ENCODE results near the gene RRAGB.

Gene RRAGB

DNA sequence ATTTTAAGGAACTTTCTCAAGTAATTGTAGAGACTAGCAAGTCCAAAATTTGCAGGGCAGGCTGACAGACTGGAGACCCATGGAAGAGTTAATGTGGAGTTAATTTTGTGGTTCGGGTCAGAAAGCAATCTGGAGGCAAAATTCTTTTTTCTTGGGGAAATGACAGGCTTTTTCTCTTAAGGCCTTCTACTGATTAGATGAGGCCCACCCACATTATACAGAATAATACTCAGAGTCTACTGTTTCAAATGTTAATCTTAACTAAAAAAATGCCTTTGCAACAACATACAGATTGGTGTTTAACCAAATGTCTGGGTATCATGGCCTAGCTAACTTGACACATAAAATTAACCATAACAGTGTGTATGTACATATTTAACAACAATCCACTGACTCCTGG lies 32.7 kb downstream of the RRAGB start:
- TF ChIP-seq GABPA (IDR thresholded peaks at IDR 0.05; ENCODE audit: low read depth), result no peak
- TF ChIP-seq SPI1 (IDR thresholded peaks at IDR 0.05; ENCODE audit: borderline replicate concordance, low read depth), result no peak
- TF ChIP-seq, protein P1, sequence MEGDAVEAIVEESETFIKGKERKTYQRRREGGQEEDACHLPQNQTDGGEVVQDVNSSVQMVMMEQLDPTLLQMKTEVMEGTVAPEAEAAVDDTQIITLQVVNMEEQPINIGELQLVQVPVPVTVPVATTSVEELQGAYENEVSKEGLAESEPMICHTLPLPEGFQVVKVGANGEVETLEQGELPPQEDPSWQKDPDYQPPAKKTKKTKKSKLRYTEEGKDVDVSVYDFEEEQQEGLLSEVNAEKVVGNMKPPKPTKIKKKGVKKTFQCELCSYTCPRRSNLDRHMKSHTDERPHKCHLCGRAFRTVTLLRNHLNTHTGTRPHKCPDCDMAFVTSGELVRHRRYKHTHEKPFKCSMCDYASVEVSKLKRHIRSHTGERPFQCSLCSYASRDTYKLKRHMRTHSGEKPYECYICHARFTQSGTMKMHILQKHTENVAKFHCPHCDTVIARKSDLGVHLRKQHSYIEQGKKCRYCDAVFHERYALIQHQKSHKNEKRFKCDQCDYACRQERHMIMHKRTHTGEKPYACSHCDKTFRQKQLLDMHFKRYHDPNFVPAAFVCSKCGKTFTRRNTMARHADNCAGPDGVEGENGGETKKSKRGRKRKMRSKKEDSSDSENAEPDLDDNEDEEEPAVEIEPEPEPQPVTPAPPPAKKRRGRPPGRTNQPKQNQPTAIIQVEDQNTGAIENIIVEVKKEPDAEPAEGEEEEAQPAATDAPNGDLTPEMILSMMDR (IDR thresholded peaks at IDR 0.05; ENCODE audit: insufficient read depth, low read length), result no peak
- TF ChIP-seq, protein P2, sequence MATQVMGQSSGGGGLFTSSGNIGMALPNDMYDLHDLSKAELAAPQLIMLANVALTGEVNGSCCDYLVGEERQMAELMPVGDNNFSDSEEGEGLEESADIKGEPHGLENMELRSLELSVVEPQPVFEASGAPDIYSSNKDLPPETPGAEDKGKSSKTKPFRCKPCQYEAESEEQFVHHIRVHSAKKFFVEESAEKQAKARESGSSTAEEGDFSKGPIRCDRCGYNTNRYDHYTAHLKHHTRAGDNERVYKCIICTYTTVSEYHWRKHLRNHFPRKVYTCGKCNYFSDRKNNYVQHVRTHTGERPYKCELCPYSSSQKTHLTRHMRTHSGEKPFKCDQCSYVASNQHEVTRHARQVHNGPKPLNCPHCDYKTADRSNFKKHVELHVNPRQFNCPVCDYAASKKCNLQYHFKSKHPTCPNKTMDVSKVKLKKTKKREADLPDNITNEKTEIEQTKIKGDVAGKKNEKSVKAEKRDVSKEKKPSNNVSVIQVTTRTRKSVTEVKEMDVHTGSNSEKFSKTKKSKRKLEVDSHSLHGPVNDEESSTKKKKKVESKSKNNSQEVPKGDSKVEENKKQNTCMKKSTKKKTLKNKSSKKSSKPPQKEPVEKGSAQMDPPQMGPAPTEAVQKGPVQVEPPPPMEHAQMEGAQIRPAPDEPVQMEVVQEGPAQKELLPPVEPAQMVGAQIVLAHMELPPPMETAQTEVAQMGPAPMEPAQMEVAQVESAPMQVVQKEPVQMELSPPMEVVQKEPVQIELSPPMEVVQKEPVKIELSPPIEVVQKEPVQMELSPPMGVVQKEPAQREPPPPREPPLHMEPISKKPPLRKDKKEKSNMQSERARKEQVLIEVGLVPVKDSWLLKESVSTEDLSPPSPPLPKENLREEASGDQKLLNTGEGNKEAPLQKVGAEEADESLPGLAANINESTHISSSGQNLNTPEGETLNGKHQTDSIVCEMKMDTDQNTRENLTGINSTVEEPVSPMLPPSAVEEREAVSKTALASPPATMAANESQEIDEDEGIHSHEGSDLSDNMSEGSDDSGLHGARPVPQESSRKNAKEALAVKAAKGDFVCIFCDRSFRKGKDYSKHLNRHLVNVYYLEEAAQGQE (IDR thresholded peaks at IDR 0.05; ENCODE audit: insufficient replicate concordance, low read depth), result no peak
- no peak for TF ChIP-seq POLR2AphosphoS5 (IDR thresholded peaks at IDR 0.05; ENCODE audit: low read depth)
- Histone ChIP-seq H3K27me3 (ENCODE audit: insufficient read depth, poor library complexity, severe bottlenecking) (no peaks in the 10 kb centered on the region), H3K27ac (replicated peaks) (no peak overlapping the region), H3K4me3 (replicated peaks; ENCODE audit: insufficient read depth, low read length) (no peak overlapping the region)
- no peak for DNase-seq (ENCODE audit: low read depth in 1 of 2, low spot score in 1 of 2)

DNA sequence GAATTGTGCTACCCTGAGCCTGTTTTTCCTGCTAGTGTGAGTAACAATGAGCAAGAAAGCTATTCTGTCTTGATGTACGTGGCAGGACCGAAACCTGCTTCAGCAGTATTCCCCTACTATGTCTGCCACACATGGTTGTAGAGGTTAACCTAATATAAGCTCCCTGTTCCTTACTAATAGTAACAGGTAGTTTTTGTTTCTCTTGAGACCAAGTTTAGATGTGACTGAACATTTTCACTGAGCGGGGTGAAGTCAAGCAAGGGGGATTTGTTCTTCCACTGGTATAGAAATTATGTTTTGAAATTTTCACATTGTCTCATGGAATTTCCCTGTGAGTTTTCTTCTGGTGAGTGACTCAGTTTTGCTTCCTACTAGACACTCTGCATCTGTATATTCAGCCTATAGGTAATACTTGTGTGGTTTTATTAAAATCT lies 37.3 kb downstream of the RRAGB start:
- Histone ChIP-seq H3K27me3 (ENCODE audit: insufficient read depth, poor library complexity, severe bottlenecking) (no peaks in the 10 kb centered on the region), H3K27ac (replicated peaks) (no peak overlapping the region), H3K4me3 (replicated peaks; ENCODE audit: insufficient read depth, low read length) (no peak overlapping the region)
- no peak for DNase-seq (ENCODE audit: low read depth in 1 of 2, low spot score in 1 of 2)
- TF ChIP-seq, protein P2 (IDR thresholded peaks at IDR 0.05; ENCODE audit: insufficient replicate concordance, low read depth), result no peak
- TF ChIP-seq GABPA (IDR thresholded peaks at IDR 0.05; ENCODE audit: low read depth) (no peak), SPI1 (IDR thresholded peaks at IDR 0.05; ENCODE audit: borderline replicate concordance, low read depth) (no peak), POLR2AphosphoS5 (IDR thresholded peaks at IDR 0.05; ENCODE audit: low read depth) (no peak)
- TF ChIP-seq, protein P1 (IDR thresholded peaks at IDR 0.05; ENCODE audit: insufficient read depth, low read length), result no peak

DNA sequence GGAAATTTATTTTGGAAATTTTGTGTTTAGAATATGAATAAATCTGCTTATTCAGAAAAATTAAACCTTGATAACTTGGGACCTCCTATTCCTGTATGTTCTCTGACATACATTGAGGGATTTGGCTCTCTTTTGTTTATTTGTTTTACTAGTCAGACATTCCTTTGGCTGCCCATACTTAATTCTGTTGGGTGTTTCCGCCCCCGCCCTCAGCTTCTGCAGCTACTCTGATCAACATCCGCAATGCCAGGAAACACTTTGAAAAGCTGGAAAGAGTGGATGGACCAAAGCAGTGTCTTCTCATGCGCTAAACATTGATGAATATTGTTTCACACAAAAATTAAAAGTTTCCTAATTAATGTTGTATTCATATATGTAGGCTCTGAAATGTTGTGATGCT lies 40.5 kb downstream of the RRAGB start:
- no peak for DNase-seq (ENCODE audit: low read depth in 1 of 2, low spot score in 1 of 2)
- Histone ChIP-seq H3K4me3 (replicated peaks; ENCODE audit: insufficient read depth, low read length) (no peak overlapping the region), H3K27ac (replicated peaks) (no peak overlapping the region), H3K27me3 (ENCODE audit: insufficient read depth, poor library complexity, severe bottlenecking) (no peaks in the 10 kb centered on the region)
- TF ChIP-seq, protein P1 (IDR thresholded peaks at IDR 0.05; ENCODE audit: insufficient read depth, low read length), result no peak
- TF ChIP-seq POLR2AphosphoS5 (IDR thresholded peaks at IDR 0.05; ENCODE audit: low read depth), result no peak
- TF ChIP-seq, protein P2 (IDR thresholded peaks at IDR 0.05; ENCODE audit: insufficient replicate concordance, low read depth), result no peak

All from HL-60 (cell line).